ENCODE results near the gene CCDC90B.

CCDC90B gene

DNA sequence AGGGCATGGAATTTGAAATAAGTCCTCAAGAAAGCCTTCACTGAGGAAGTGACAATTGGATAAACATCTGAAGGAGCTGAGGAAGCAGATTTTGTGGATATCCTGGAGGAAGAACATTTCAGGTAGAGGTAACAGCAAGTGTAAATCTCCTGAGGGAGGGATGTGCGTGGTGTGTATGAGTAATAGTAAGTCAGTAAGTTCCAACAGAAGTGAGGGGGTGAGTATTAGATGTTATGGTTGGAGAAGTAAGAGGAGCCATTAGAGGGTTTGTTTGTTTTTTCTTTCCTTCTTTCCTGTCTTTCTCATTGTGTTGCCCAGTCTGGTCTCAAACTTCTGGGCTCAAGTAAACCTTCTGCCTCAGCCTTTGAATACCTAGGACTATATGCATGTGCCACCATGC lies 63.7 kb downstream of the CCDC90B start:
- no peak for DNase-seq

DNA sequence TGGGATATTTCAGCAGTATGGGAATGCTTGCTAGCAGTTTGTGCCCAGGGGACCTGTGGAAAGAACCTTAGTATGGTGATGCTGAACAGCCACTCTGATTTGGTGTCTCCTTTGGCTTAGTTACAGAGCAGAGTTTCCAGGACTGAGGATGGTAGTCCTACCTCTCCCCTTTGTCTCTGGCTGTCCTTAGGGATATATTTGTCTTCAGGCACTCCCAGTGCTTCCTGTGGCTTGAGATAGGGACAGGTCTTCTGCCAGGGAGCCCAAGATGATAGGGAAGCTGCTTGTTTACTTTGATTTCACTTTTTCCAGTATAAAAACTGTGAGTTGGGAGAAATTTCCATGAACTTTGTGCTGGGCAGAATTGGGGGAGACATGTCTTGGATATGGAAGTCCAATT lies 64.5 kb downstream of the CCDC90B start:
- no peak for DNase-seq

DNA sequence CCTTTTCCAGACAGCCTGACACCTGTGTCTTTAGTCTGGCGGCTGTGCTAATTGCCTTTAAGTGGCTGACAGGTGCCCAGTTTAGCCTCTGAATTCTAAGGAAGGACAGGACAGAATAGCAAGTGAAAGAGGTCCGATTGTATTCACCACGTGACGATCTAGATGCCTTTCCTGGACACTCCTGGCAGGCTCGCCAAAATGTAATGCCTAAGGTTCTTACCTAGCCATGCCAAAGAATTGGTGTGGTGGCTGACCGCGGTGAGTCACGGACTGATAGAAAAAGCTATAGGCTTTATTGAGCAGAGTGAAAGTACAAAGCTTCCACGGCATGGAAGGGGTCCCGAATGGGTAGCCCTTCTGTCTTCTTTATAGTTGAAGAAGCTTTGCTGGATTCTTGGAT lies 65.9 kb downstream of the CCDC90B start:
- DNase-seq, result no peak

DNA sequence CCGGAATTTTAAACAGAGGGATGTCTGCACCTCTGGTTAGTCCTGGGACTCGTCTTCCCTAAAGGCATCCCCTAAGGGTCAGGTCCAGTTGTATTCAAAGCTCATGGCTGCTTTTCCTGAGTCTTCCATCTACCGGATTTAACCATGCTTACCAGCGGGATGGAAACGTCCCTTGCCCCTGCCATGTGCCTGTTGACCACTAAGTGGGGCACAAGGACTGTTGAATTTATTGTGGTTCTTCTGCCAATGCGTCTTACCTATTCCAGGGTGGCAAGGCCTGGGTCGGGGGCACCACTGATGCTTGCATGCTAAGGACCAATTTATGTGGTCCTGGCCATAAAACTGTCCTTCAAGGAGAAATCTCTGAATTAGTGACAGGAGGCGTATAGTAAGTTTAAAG lies 67.1 kb downstream of the CCDC90B start:
- no peak for DNase-seq

Measured in COR-L47 (cell line).